Measurements from ENCODE around the gene RNF222. TPM values are rescaled to one million over a fixed set of nuclear protein-coding genes. Genes with fewer than 3 reads are reported as not detected.
A peak's percentile ranks its signal among the peaks of the same experiment; 100 is the strongest.

RNF222 gene
- polyA plus RNA-seq, 1 of the 3 experiments (the other 2 are of a cell fraction): not detected

DNA sequence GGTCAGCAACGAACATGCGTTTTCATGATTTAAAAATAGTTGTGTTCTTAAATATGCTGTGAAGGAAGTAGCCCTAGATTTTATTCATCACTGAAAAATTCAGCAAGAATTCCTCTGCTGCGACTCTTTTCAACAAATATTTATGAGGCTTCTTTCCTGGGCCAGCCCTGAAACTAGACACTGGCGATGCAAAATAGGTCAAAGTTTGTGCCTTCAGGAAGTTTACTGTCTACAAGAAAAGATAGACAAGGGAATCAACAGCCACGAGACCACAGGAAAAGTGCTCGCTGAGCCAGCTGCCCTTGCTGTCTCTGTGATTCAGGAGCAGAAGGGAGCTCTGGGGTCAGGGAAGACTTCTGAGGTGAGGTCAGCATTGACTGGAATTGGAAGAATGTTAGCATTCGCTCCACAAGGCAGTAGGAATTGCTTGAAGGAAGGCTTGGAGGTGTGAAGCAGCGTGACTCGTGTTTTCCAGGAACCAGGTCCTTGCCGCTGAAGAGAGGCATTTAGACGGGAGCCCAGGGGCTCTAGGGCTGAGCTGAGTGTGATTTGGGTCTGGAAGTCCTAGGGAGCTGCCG is 12.7 kb downstream of the RNF222 start:
- Histone ChIP-seq H3K9me3 (no peaks in the 10 kb centered on the region), H2AFZ (ENCODE audit: low read depth) (no peak overlapping the region), H3K4me2 (peak overlapping the region; percentile 98), H3K4me1 (ENCODE audit: control insufficient read depth in 1 of 2, insufficient read depth in 2 of 2, low read depth in 1 of 2, low read length in 1 of 2) (peaks cover 20 to 25% of the 10 kb centered on the region in 2 experiments; a peak in 3 of 4 replicates), H3K4me3 (ENCODE audit: low read depth in 2 of 2, low read length in 1 of 2) (peak overlapping the region in 1 of 2 experiments; percentile 87; a peak in 2 of 4 replicates), H4K20me1 (ENCODE audit: insufficient read depth) (peaks cover 24% of the 10 kb centered on the region), H3F3A (replicated peaks; ENCODE audit: insufficient read depth) (peaks cover 49% of the 10 kb centered on the region), H3K27ac (ENCODE audit: low read depth in 2 of 2, low read length in 1 of 2) (peak overlapping the region in 1 of 2 experiments; percentile 90; a peak in 3 of 4 replicates), H3K9me2 (no peaks in the 10 kb centered on the region), H3K36me3 (replicated peaks in 1 of 2; ENCODE audit: control insufficient read depth in 1 of 2, insufficient read depth in 2 of 2, low read length in 1 of 2) (peaks cover 16 to 24% of the 10 kb centered on the region in 2 experiments), H3K27me3 (ENCODE audit: insufficient read depth) (no peaks in the 10 kb centered on the region), H3K79me2 (ENCODE audit: insufficient read depth) (peaks cover 32% of the 10 kb centered on the region), H3K9ac (peak overlapping the region; percentile 90; the same call in 1 of the 2 replicates)
- TF ChIP-seq RXRA (IDR thresholded peaks at IDR 0.05; ENCODE audit: borderline replicate concordance, low read depth) (peak; percentile 88), MEF2A (IDR thresholded peaks at IDR 0.05; ENCODE audit: borderline replicate concordance, low read depth) (0 out of 2 replicates have a peak, but pooled peaks have one; percentile 25), TCF12 (IDR thresholded peaks at IDR 0.05) (peak; percentile 58), EP300 (IDR thresholded peaks at IDR 0.05; ENCODE audit: borderline replicate concordance in 1 of 2, low read depth in 1 of 2, low read length in 1 of 2) (peak in 1 of 2 experiments; percentile 35; a peak in 1 of 4 replicates), JUND (IDR thresholded peaks at IDR 0.05) (peak; percentile 60; the same call in 1 of the 2 replicates), FOSL2 (IDR thresholded peaks at IDR 0.05; ENCODE audit: borderline replicate concordance, low read depth) (peak; percentile 25; the same call in 1 of the 2 replicates), TEAD4 (IDR thresholded peaks at IDR 0.05; ENCODE audit: borderline replicate concordance, insufficient read depth) (peak; percentile 80), NFIC (IDR thresholded peaks at IDR 0.05; ENCODE audit: borderline replicate concordance) (no peak; the same call in 1 of the 2 replicates), EZH2phosphoT487 (IDR thresholded peaks at IDR 0.05; ENCODE audit: borderline replicate concordance, low read depth) (no peak), ELF1 (IDR thresholded peaks at IDR 0.05) (no peak)
- TF ChIP-seq, protein P1, sequence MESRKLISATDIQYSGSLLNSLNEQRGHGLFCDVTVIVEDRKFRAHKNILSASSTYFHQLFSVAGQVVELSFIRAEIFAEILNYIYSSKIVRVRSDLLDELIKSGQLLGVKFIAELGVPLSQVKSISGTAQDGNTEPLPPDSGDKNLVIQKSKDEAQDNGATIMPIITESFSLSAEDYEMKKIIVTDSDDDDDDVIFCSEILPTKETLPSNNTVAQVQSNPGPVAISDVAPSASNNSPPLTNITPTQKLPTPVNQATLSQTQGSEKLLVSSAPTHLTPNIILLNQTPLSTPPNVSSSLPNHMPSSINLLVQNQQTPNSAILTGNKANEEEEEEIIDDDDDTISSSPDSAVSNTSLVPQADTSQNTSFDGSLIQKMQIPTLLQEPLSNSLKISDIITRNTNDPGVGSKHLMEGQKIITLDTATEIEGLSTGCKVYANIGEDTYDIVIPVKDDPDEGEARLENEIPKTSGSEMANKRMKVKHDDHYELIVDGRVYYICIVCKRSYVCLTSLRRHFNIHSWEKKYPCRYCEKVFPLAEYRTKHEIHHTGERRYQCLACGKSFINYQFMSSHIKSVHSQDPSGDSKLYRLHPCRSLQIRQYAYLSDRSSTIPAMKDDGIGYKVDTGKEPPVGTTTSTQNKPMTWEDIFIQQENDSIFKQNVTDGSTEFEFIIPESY (IDR thresholded peaks at IDR 0.05; ENCODE audit: borderline replicate concordance, low read depth): 0 out of 2 replicates have a peak, but pooled peaks have one; percentile 20
- TF ChIP-seq, protein P2, sequence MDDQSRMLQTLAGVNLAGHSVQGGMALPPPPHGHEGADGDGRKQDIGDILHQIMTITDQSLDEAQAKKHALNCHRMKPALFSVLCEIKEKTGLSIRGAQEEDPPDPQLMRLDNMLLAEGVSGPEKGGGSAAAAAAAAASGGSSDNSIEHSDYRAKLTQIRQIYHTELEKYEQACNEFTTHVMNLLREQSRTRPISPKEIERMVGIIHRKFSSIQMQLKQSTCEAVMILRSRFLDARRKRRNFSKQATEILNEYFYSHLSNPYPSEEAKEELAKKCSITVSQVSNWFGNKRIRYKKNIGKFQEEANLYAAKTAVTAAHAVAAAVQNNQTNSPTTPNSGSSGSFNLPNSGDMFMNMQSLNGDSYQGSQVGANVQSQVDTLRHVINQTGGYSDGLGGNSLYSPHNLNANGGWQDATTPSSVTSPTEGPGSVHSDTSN (IDR thresholded peaks at IDR 0.05): 0 out of 2 replicates have a peak, but pooled peaks have one; percentile 34
- TF ChIP-seq, protein P3, sequence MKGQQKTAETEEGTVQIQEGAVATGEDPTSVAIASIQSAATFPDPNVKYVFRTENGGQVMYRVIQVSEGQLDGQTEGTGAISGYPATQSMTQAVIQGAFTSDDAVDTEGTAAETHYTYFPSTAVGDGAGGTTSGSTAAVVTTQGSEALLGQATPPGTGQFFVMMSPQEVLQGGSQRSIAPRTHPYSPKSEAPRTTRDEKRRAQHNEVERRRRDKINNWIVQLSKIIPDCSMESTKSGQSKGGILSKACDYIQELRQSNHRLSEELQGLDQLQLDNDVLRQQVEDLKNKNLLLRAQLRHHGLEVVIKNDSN (IDR thresholded peaks at IDR 0.05; ENCODE audit: borderline replicate concordance, low read depth): peak; percentile 14; the same call in 1 of the 2 replicates
- TF ChIP-seq, protein P4, sequence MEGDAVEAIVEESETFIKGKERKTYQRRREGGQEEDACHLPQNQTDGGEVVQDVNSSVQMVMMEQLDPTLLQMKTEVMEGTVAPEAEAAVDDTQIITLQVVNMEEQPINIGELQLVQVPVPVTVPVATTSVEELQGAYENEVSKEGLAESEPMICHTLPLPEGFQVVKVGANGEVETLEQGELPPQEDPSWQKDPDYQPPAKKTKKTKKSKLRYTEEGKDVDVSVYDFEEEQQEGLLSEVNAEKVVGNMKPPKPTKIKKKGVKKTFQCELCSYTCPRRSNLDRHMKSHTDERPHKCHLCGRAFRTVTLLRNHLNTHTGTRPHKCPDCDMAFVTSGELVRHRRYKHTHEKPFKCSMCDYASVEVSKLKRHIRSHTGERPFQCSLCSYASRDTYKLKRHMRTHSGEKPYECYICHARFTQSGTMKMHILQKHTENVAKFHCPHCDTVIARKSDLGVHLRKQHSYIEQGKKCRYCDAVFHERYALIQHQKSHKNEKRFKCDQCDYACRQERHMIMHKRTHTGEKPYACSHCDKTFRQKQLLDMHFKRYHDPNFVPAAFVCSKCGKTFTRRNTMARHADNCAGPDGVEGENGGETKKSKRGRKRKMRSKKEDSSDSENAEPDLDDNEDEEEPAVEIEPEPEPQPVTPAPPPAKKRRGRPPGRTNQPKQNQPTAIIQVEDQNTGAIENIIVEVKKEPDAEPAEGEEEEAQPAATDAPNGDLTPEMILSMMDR (IDR thresholded peaks at IDR 0.05): no peak
- TF ChIP-seq, protein P5, sequence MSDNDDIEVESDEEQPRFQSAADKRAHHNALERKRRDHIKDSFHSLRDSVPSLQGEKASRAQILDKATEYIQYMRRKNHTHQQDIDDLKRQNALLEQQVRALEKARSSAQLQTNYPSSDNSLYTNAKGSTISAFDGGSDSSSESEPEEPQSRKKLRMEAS (IDR thresholded peaks at IDR 0.05; ENCODE audit: low read depth): peak; percentile 97
- WGBS (ENCODE audit: low lambda C conversion rate): 33% methylated on average over 12 of the region's 12 CpGs
- CTCF ChIA-PET: interaction anchor here (0.8 kb wide), 2 partner anchors 82 to 361 kb away, joined by 3 read pairs; no protein-coding TSS in a partner anchor
- no peak for DNase-seq
- POLR2A ChIA-PET: no interaction called here

Data from SK-N-SH (cell line).